GM12878 (cell line): ENCODE data around the gene TREML1.

Source experiments
- CBX5 ChIP-seq: sonication (generic); IDR thresholded peaks from 2 replicates; pipeline ENCODE4 v1.6.1; 2016; ENCODE audit warnings: low read depth, moderate library complexity, mild to moderate bottlenecking, inconsistent platforms
- EGR1 ChIP-seq, 2 experiments: IDR thresholded peaks; 1 replicate in 1 of 2; 2 replicates in 1 of 2; pipeline ENCODE4 v1.6.1; 2011 to 2012; ENCODE audit warnings: low read depth in 2 of 2, low read length in 2 of 2, borderline replicate concordance in 1 of 2, mild to moderate bottlenecking in 1 of 2, moderate library complexity in 1 of 2
- EP300 ChIP-seq, 2 experiments: fragments of 150-350 bp in 1 of 2; IDR thresholded peaks; 2 replicates each; pipeline ENCODE4 v1.6.1; 2011 to 2012; ENCODE audit warnings: low read depth in 2 of 2, low read length in 2 of 2, borderline replicate concordance in 1 of 2, improper control_type of control experiment in 1 of 2, inconsistent platforms in 1 of 2; ENCODE audit not compliant: control insufficient read depth in 1 of 2
- MXI1 ChIP-seq: fragments of 150-350 bp; IDR thresholded peaks from 2 replicates; pipeline ENCODE4 v1.6.1; 2011; ENCODE audit warnings: low read depth, mild to moderate bottlenecking, inconsistent platforms, low read length, improper control_type of control experiment
- NFXL1 ChIP-seq: fragments of 450-650 bp; IDR thresholded peaks from 2 replicates; pipeline ENCODE4 v1.6.1; 2017; ENCODE audit warnings: antibody characterized with exemption, mild to moderate bottlenecking, borderline replicate concordance
- NRF1 ChIP-seq: conservative IDR thresholded peaks from 2 replicates; pipeline ENCODE4 v1.6.1; 2011; ENCODE audit warnings: mild to moderate bottlenecking, low read depth, low read length, improper control_type of control experiment
- POLR2A ChIP-seq: IDR thresholded peaks from 2 replicates; pipeline ENCODE4 v1.6.1; 2011; ENCODE audit warnings: low read depth, mild to moderate bottlenecking, low read length
- POLR2AphosphoS5 ChIP-seq: IDR thresholded peaks from 2 replicates; pipeline ENCODE4 v1.6.1; 2011; ENCODE audit warnings: mild to moderate bottlenecking, low read length, inconsistent platforms
- SIX5 ChIP-seq: IDR thresholded peaks from 2 replicates; pipeline ENCODE4 v1.6.1; 2011; ENCODE audit warnings: mild to moderate bottlenecking, low read depth, low read length, moderate library complexity; ENCODE audit not compliant: severe bottlenecking
- SP1 ChIP-seq: IDR thresholded peaks from one replicate; pipeline ENCODE4 v1.6.1; 2011; ENCODE audit warnings: low read depth, low read length
- SPI1 ChIP-seq: IDR thresholded peaks from 2 replicates; pipeline ENCODE4 v1.6.1; 2011; ENCODE audit warnings: low read depth, mild to moderate bottlenecking, low read length, moderate library complexity, borderline replicate concordance; ENCODE audit not compliant: insufficient read depth
- TCF7 ChIP-seq: IDR thresholded peaks from 2 replicates; pipeline ENCODE4 v1.6.1; 2014; ENCODE audit warnings: antibody characterized with exemption, borderline replicate concordance
- TF ChIP-seq, protein P1 (sequence below), 3 experiments: IDR thresholded peaks in 2 of 3; conservative IDR thresholded peaks in 1 of 3; 2 replicates each; pipeline ENCODE4 v1.5.1; 2011; ENCODE audit warnings: low read depth in 3 of 3, low read length in 3 of 3, mild to moderate bottlenecking in 3 of 3, control low read depth in 2 of 3, moderate library complexity in 2 of 3, inconsistent platforms in 1 of 3, mixed read lengths in 1 of 3; ENCODE audit not compliant: control insufficient read depth in 2 of 3, insufficient read depth in 1 of 3; ENCODE audit errors: extremely low read depth in 1 of 3
- TF ChIP-seq, protein P2 (sequence below): IDR thresholded peaks from 2 replicates; pipeline ENCODE4 v1.6.1; 2011; ENCODE audit warnings: borderline replicate concordance, low read depth, mild to moderate bottlenecking, moderate library complexity, low read length; ENCODE audit not compliant: insufficient read depth, poor library complexity, severe bottlenecking

DNA sequence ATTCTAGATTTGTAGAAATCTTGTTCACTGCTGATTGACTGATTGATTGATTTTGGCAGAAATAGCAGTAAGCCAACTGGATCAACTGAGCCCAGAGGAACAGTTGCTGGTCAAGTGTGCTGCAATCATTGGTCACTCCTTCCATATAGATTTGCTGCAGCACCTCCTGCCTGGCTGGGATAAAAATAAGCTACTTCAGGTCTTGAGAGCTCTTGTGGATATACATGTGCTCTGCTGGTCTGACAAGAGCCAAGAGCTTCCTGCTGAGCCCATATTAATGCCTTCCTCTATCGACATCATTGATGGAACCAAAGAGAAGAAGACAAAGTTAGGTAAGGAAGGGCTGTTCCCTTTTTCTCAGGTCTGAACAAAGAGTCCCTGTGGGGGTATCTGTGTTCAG is 31.2 kb downstream of the TREML1 start:
- TF ChIP-seq POLR2AphosphoS5, result no peak
- no peak for TF ChIP-seq SIX5
- no peak for TF ChIP-seq EP300 (IDR thresholded peaks at IDR 0.05; ENCODE audit: borderline replicate concordance in 1 of 2, control insufficient read depth in 1 of 2, low read depth in 2 of 2, low read length in 2 of 2)
- TF ChIP-seq NFXL1, result no peak
- TF ChIP-seq POLR2A, result no peak
- TF ChIP-seq, protein P1, sequence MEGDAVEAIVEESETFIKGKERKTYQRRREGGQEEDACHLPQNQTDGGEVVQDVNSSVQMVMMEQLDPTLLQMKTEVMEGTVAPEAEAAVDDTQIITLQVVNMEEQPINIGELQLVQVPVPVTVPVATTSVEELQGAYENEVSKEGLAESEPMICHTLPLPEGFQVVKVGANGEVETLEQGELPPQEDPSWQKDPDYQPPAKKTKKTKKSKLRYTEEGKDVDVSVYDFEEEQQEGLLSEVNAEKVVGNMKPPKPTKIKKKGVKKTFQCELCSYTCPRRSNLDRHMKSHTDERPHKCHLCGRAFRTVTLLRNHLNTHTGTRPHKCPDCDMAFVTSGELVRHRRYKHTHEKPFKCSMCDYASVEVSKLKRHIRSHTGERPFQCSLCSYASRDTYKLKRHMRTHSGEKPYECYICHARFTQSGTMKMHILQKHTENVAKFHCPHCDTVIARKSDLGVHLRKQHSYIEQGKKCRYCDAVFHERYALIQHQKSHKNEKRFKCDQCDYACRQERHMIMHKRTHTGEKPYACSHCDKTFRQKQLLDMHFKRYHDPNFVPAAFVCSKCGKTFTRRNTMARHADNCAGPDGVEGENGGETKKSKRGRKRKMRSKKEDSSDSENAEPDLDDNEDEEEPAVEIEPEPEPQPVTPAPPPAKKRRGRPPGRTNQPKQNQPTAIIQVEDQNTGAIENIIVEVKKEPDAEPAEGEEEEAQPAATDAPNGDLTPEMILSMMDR (IDR thresholded peaks at IDR 0.05 in 2 of 3, conservative IDR thresholded peaks at IDR 0.05 in 1 of 3; ENCODE audit: control insufficient read depth in 2 of 3, extremely low read depth in 1 of 3, insufficient read depth in 1 of 3, low read depth in 3 of 3, low read length in 3 of 3), result no peak
- no peak for TF ChIP-seq MXI1
- TF ChIP-seq SPI1, result no peak
- no peak for TF ChIP-seq EGR1 (IDR thresholded peaks at IDR 0.05; ENCODE audit: borderline replicate concordance in 1 of 2, low read depth in 2 of 2, low read length in 2 of 2)
- no peak for TF ChIP-seq NRF1
- TF ChIP-seq, protein P2, sequence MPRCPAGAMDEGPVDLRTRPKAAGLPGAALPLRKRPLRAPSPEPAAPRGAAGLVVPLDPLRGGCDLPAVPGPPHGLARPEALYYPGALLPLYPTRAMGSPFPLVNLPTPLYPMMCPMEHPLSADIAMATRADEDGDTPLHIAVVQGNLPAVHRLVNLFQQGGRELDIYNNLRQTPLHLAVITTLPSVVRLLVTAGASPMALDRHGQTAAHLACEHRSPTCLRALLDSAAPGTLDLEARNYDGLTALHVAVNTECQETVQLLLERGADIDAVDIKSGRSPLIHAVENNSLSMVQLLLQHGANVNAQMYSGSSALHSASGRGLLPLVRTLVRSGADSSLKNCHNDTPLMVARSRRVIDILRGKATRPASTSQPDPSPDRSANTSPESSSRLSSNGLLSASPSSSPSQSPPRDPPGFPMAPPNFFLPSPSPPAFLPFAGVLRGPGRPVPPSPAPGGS, result no peak
- no peak for TF ChIP-seq TCF7
- no peak for TF ChIP-seq CBX5
- TF ChIP-seq SP1, result no peak
